ENCODE results near the gene XPO6.

XPO6 gene

DNA sequence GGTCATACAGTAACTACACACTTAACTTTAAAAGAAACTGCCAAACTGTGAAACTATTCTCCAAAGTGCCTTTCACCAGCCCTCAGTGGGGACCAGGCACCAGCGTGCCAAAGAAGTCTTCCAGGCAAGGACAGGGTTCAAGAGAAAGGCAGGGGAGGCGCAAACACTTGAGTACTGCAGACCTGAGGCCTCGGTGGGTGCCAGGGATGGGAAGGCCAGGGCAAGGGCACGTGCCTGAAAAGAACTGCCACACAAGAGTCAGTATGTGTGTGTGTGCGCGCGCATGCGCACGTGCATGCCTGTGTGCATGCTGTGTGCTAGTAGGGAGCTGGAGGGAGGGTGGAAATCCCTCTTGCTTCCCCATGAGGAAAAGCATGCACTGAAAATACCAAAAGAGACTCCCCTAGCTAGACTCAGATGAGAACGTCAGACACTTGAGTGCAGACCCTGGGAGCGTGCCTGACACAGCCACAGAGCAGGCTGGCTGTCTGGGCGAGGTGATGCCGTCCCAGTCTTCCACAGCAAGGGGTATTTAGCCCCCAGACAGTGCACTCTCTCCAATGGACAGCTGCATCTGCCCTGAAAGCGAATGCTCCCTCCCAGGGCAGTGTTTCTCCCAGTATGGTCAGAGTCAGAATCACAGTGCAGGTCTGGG lies 108.1 kb downstream of the XPO6 start:
- no peak overlapping the region for H3K4me3 ChIP-seq (ENCODE audit: low read depth, low read length)
- TF ChIP-seq, protein P1, sequence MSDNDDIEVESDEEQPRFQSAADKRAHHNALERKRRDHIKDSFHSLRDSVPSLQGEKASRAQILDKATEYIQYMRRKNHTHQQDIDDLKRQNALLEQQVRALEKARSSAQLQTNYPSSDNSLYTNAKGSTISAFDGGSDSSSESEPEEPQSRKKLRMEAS (IDR thresholded peaks at IDR 0.05; ENCODE audit: low read depth, low read length) = no peak
- TF ChIP-seq, protein P2, sequence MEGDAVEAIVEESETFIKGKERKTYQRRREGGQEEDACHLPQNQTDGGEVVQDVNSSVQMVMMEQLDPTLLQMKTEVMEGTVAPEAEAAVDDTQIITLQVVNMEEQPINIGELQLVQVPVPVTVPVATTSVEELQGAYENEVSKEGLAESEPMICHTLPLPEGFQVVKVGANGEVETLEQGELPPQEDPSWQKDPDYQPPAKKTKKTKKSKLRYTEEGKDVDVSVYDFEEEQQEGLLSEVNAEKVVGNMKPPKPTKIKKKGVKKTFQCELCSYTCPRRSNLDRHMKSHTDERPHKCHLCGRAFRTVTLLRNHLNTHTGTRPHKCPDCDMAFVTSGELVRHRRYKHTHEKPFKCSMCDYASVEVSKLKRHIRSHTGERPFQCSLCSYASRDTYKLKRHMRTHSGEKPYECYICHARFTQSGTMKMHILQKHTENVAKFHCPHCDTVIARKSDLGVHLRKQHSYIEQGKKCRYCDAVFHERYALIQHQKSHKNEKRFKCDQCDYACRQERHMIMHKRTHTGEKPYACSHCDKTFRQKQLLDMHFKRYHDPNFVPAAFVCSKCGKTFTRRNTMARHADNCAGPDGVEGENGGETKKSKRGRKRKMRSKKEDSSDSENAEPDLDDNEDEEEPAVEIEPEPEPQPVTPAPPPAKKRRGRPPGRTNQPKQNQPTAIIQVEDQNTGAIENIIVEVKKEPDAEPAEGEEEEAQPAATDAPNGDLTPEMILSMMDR (IDR thresholded peaks at IDR 0.05; ENCODE audit: low read depth, low read length) = no peak
- no peak for TF ChIP-seq POLR2A (IDR thresholded peaks at IDR 0.05; ENCODE audit: extremely low read depth, insufficient read length)
- no peak for TF ChIP-seq MYC (IDR thresholded peaks at IDR 0.05; ENCODE audit: low read depth, low read length)
- no peak for DNase-seq (ENCODE audit: low read depth)

DNA sequence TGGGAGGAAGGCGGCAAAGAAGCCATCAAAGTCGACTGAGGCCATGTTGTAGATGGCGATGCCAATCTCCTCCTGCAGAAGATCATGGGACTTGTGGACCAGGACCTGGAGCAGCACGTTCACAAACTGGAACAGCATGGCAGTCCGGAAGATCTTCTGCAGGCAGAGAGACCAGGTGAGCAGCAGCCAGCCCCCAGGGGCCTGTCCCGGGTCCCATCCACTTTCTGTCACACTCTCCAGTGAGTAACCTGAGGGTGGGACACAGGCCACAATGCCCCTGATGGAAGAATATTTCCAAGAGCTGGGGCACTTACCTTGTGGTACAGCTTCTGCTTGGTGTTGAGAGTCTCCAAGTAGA lies 110.3 kb downstream of the XPO6 start:
- TF ChIP-seq POLR2A (IDR thresholded peaks at IDR 0.05; ENCODE audit: extremely low read depth, insufficient read length) = no peak
- TF ChIP-seq, protein P2 (IDR thresholded peaks at IDR 0.05; ENCODE audit: low read depth, low read length) = no peak
- TF ChIP-seq, protein P1 (IDR thresholded peaks at IDR 0.05; ENCODE audit: low read depth, low read length) = no peak
- TF ChIP-seq MYC (IDR thresholded peaks at IDR 0.05; ENCODE audit: low read depth, low read length) = no peak
- no peak for DNase-seq (ENCODE audit: low read depth)
- H3K4me3 ChIP-seq (ENCODE audit: low read depth, low read length) = no peak overlapping the region

DNA sequence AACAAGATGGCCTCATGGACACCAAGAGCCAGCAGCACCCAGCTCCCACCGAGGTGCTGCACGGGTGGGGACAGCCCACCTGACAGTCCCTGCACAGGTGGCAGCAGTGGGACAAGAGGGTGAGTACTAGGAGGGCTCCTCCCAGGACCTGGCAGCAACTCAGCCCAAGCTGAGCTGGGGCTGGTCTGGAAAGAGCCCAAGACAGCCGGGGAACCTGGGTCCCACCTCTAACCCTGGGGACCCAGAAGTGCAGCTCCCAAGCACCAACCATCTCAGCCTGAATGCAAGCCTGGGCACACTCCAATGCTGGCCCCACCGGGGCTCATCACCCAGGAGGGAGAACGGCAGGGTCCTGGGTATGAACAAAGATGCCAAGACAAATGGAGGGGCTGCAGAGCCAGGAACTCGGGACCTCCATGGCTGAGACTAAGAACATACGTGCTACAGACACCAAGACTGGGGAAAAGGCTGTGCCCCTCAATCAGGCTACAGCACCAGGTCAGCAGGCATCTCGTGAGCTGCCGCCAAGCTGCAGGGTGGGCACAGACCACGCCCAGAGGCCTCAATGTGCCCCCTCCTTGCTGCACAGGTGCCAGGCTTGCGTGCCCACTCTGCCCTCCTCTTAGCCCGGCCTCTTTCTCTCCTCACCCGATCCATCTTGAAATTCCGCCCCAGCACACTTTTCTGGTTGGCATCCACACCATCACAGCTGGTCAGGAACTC lies 110.8 kb downstream of the XPO6 start:
- no peak for DNase-seq (ENCODE audit: low read depth)
- no peak for TF ChIP-seq MYC (IDR thresholded peaks at IDR 0.05; ENCODE audit: low read depth, low read length)
- TF ChIP-seq, protein P1 (IDR thresholded peaks at IDR 0.05; ENCODE audit: low read depth, low read length) = no peak
- TF ChIP-seq POLR2A (IDR thresholded peaks at IDR 0.05; ENCODE audit: extremely low read depth, insufficient read length) = no peak
- TF ChIP-seq, protein P2 (IDR thresholded peaks at IDR 0.05; ENCODE audit: low read depth, low read length) = no peak

DNA sequence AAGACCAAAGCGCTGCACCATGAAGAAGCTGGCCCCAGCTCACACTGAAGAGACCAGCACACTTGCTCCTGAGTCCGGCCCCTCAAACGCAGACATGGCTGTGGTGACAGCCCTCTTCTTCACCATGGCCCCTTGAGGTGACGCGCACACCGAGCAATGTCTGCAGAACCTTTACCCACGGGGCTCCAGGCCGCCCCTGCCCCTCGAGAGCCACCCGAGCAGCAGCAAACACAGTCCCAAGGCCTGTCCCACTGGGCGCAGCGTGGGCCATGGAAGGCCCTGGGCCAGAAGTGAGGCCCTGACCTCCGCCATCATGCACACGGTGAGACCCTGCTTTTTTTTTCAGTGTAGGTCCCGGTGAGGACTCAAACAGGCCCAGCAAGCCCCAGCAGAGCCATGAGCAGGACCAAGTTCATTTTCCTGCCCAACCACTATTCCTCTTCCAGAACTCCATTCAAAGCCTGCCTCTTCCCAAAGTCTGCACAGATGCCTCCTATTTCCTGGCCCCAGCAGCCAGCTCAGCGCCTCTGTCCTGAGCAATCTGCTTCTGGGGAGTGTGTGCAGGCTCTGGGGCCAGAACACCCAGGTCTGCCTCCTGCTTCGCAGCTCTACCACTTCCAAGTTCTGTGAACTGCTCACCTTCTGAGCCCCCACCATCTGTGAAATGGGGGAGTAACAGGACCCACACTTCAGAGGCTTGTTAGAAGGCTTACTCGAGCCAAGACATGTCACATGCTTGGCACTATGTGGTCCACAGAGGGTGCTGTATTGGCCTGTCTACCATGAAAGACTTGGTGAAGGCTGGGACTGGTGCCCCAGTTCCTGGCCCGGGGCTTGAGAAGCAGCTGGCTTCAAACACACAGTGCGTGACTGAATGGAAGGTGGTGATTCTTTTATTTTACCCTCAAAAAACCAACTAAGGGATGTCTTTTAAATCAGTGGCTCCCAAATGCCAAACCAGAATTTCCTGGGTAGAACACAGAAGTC lies 112.5 kb downstream of the XPO6 start:
- DNase-seq (ENCODE audit: low read depth) = no peak
- no peak overlapping the region for H3K4me3 ChIP-seq (ENCODE audit: low read depth, low read length)
- TF ChIP-seq POLR2A (IDR thresholded peaks at IDR 0.05; ENCODE audit: extremely low read depth, insufficient read length) = no peak
- TF ChIP-seq, protein P2 (IDR thresholded peaks at IDR 0.05; ENCODE audit: low read depth, low read length) = no peak
- TF ChIP-seq, protein P1 (IDR thresholded peaks at IDR 0.05; ENCODE audit: low read depth, low read length) = no peak
- no peak for TF ChIP-seq MYC (IDR thresholded peaks at IDR 0.05; ENCODE audit: low read depth, low read length)

More for the DNA sequence above, 110.8 kb downstream of the XPO6 start:
- H3K4me3 ChIP-seq (ENCODE audit: low read depth, low read length) = no peak overlapping the region

DNA sequence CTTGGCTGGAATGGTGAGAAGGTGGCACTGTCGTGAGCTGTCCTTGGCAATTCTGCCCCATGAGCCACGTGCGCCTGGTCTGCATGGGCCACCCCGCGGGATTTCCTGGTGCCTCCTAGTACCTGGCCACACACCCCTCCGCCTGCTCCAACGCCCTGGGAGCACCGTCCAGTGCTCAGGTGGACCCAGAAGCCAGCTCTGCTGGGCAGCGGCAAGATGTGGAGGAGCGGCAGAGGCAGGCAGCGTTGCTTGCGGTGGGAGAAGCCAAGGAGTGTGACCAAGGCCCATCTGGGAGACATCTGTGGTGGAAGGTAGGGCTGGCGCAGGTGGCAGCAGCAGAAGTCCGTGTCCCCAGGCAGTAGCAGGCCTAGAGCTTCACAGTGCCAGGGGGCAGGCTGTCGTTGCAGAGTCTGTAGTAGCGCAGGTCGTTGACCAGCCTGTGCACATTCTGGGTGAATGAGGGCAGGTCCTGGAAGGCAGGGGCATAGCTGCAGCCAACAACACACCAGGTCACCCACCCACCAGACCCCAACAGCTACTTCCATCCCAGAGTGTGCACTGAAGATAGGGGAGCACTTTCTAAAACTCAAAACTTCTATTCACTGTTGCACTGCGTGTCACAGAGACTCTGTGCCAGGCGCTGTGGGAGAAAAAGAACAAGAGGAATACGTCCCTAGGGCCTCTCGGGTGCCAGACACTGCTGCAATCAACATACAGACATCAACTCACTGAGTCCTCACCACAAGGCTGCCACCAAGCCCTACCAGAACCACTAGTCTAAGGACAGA lies 113.4 kb downstream of the XPO6 start:
- no peak for DNase-seq (ENCODE audit: low read depth)
- H3K4me3 ChIP-seq (ENCODE audit: low read depth, low read length) = no peak overlapping the region
- TF ChIP-seq POLR2A (IDR thresholded peaks at IDR 0.05; ENCODE audit: extremely low read depth, insufficient read length) (no peak), MYC (IDR thresholded peaks at IDR 0.05; ENCODE audit: low read depth, low read length) (no peak)
- TF ChIP-seq, protein P2 (IDR thresholded peaks at IDR 0.05; ENCODE audit: low read depth, low read length) = no peak
- TF ChIP-seq, protein P1 (IDR thresholded peaks at IDR 0.05; ENCODE audit: low read depth, low read length) = no peak
